KBM-7 (cell line): ENCODE data around the gene TPP1.
A peak's percentile ranks its signal among the peaks of the same experiment; 100 is the strongest.

ENCODE experiments used
- DNase-seq: peaks from one replicate; pipeline ENCODE4 v3.0.0-alpha.2; 2015
- in situ Hi-C: fragments of 300-500 bp; cut with MboI; formaldehyde crosslinking; loops from 2 replicates; pipeline ENCODE4 v1.14.3; 2020; ENCODE audit warnings: low sequenced_read_pairs, low pct_unique_long_range_greater_than_20kb, mixed read lengths

TPP1 gene

DNA sequence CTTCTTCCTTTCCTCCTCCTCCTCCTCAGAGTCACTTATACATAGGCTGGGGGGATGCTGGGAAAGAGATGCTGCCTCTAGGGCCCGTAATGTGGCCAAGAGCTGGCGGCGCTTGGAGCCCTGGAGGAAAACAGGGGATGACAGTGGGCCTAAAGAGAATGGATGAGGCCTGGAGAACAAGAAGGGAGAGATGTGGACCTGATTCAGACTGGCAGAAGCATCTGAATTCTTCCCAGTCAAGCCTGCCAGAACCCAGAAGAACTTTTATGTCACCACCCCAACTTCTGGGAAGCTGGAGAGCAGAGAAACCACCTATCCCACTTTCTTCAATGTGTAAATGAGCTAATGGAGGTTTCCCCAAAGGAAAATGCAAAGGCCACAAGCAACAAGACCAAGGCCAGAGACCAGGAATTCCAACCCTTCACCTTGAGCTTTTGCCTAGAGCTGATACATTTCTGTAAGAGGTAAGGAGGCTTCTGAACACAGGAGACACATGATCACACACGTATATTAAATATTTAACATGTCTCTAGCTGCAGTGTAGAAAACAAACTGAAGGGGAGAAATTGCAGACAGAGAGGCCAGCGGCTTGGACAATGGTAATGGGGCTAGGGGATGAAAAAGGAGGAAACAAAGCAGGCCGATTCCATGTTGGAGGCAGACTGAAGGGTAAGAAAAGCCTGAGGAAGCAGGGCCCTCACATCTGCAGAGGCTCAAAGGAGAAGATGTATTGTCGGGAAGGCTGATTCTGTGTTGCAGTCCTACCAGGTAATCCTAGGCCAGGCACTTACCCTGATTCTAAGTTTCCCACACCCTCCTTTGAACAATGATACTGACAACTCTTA is 16.9 kb downstream of the TPP1 start:
- DNase-seq, result peak; percentile 19
- in situ Hi-C loops, result loop anchor here (10.0 kb wide), 1 partner anchor 58 kb away; no protein-coding TSS in a partner anchor

DNA sequence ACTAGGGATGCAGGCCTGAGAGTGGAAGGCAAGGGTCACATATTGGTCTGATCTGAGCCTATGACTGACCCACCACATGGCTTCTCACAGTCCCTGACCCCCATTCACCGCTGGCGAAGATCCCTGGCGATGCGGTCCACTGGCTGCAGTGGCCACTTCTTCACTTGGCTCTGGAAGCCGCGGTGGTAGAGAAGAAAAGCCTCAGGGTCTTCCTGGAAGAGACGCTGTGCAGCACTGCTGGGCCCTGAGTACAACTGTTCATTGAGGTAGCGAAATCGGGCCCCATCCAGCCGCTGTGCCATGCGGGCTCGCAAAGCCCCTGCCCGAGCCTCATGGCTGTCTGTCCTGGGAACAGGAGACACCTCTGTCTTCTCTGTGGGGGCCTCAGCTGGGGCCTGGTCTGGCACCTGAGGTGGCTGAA is 18.2 kb downstream of the TPP1 start:
- in situ Hi-C loops, result loop anchor here (10.0 kb wide), 1 partner anchor 56 kb away; no protein-coding TSS in a partner anchor
- DNase-seq, result no peak

DNA sequence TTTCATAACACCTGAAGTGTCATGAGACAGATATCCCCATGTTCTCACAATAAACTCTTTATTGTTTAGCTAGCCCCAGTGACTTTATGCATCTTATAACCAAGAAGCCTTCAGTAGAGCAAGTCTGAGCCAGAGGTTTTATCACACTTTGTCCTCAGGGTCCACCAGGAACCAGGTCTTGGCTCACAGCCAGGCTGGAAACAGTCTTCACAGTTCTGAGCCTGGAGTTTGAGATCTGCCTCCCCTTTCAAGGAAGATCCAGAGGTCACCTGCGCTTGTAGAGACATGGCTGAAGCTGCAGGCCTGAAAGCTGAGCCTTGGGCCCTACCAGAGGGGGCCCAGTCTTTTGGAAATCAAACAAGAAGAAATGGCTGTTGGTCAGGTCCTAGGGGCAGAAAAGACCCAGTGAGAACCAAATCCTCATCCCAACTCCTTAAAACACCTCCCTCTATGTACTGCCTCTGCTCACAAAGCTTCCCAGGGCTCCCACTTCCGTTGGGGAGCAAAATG is 19.3 kb downstream of the TPP1 start:
- in situ Hi-C loops, result loop anchor here (10.0 kb wide), 1 partner anchor 55 kb away; no protein-coding TSS in a partner anchor
- no peak for DNase-seq

DNA sequence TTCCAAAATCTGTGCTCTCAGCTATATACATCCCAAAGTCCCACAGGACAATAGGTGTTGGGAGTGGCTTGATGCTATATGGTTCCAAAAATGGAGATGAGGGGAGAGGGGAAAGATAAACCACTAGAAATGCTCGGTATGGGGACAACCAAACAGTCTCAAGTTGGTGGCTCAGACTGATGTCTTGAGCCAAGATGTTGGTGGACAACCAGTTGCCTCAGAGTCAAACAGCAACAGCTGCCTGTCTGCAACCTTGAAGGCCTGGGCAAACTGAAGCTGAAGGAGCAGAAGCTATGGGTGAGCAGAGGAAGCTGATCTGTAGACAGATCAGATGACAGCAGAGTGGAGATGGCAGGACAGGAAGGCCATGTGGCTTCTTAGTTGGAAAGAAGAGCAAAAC is 19.8 kb downstream of the TPP1 start:
- no peak for DNase-seq
- in situ Hi-C loops, result no loop called here

DNA sequence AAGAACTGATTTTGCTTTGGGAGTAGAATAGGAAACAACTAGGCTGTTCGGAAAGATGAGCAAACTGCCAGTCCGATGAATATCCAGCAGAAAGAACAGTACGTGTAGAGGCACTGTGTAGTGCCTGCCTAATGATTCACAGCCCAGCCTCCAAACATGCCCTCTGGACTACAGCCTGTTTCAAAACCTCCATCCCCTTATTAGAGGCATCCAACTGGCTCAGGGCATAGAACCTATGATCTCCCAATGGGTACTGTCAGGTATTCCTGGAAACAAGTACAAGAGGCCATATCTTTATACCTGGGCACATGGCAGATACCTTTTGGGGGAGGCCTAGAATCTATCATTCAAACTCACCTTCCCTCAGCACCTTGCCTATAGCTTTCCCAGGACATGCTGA is 20.7 kb downstream of the TPP1 start:
- in situ Hi-C loops, result no loop called here
- DNase-seq, result no peak

DNA sequence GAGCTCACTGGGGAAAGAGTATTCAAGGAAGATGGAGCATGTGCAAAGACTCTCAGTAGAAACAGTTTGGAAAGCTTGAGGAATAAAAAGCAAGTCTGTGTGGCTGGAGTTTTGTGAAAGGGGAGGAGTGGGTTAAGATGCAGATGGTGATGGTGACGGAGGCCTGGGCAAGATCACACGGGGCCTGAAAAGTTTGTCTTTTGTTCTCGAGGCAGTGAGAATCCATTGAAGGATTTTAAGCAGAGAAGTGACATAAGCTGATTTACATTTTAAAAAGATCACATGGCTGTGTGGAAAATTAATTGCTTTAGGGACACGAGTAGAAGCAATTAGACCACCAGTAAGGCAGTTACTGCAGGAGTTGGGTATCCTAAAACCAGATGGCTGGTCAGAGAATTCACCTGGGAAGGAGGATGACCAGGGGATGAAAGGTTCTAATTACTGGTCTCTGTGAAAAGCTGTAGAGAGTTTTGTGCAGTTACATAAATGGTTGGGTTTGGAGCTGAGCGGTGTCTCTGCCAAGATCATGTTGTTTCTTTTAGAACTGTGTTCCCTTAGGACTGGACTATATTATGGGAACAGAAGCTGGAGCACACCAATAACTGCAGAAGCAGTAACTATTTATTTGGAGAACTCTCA is 22.9 kb downstream of the TPP1 start:
- DNase-seq, result no peak
- in situ Hi-C loops, result no loop called here

DNA sequence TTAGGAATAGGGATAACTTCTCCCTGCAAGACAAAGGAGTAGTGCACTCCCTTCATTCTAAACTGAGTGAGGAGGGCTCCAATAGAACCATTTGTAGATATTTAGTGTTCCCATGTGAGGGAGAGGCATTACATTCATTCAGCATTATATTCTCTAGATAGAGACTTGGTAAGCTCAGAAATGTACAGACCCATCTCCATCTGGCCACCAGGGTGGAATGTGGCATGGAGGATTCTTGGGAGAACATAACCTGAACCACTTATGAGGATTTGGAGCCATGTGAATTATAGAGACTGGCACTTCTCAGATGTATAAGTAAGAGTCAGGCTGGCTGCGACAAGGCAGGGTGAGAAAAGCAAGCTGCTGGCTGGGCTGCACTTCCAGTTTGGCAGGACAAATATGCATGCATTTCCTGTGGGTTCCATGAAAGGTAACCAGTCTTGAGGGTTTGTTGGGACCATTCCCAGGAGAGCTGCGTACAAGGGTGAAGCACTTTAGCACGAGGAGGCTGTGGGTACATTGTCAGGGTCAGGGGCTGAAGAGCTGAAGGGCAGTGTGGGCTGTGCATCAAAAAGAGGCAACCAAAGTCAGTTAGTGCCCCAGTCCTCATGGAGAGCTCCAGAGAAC is 25.0 kb downstream of the TPP1 start:
- in situ Hi-C loops, result no loop called here
- DNase-seq, result no peak

DNA sequence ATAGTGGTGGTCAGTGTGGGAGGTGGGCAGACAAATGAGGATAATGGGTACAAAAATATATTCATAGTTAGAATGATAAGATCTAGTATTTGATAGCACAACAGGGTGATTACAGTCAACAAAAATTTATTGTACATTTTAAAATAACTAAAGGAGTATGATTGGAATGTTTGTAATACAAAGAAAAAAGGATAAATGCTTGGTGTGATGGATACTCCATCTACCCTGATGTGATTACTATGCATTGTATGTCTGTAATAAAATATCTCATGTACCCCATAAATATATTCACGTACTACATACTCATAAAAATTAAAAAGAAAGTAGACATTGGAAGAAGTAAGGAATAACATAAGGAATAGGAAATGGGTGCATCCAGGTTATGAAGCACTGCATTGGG is 31.2 kb downstream of the TPP1 start:
- no peak for DNase-seq
- in situ Hi-C loops, result no loop called here

DNA sequence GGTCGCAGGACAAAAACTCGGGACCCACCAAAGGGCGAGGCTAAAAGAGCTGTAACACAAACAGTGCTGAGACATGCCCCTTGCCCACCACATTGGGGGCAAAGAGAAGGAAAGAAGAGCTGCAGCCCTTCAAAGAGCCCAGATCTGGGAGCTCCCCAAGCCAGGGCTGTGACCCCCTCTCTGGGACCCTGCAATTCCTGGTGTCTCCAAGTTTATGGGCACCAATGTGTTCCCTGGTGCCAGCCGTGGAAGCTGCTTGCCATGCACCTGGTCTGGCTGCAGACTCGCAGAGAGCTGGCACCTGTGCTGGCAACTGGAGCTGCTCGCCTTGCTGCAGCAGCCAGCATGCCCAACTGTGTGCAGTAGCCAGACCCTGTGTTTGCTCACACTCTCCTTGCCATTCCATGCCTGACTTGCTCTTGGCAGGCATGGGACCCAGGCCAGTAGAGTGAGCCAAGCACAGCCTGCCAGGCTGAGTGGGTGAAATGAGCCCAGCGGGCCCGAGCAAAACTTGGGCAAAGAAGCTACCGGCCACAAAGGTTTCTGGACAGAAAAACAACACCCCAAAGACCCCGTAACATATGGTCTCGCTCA is 31.8 kb downstream of the TPP1 start:
- in situ Hi-C loops, result no loop called here
- DNase-seq, result no peak

DNA sequence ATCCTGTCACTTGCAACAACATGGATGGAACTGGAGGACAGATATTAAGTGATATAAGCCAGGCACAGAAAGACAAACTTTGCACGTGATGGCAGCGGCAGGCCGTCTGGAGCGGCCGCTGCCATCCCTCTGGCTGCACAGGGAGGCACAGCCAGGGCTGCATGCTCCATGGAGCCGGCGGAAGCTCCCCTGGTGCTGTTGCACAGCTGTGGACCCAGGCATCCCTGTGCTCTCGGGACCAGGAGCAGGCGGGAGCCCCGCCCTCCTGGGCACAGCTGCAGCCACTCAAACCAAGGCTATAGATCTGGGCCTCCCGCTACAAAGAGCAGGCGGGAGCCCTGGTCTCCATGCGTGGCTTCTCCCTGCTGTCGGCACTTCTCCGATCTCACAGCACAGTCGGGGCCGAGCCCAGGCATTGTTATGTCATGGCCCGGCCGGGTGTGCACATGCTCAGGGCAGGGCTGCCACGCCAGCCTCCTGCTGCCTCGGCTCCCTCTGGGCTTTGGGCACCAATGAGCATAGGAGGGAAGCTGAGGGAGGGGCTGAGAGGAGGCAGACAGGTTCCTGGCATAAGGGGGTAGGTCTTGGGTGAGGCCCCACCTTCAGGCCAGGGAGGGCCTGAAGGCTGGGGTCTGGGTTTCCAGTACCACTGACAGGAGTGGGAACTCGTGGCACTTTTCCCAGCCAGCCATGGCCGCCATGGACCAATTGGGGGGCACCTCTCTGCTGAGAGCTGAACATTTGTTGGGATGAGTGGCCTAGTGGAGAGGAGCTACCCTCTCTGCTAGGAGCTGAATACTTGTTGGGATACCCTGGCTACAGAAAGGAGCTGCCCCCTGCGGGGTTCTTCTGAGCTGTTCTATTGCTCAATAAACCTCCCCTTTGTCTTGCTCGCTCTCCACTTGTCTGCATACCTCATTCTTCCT is 32.5 kb downstream of the TPP1 start:
- in situ Hi-C loops, result no loop called here
- DNase-seq, result no peak

DNA sequence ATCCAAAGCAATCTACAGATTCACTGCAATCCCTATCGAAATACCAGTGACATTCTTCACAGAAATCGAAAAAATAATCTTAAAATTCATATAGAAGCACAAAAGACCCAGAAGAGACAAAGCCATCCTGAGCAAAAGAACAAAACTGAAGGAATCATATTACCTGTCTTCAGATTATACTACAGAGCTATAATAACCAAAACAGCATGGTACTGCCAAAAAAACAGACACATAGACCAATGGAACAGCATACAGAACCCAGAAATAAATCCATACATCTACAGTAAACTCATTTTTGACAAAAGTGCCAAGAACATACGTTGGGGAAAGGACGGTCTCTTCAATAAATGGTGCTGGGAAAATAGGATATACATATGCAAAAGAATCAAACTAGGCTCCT is 34.7 kb downstream of the TPP1 start:
- no peak for DNase-seq
- in situ Hi-C loops, result no loop called here

DNA sequence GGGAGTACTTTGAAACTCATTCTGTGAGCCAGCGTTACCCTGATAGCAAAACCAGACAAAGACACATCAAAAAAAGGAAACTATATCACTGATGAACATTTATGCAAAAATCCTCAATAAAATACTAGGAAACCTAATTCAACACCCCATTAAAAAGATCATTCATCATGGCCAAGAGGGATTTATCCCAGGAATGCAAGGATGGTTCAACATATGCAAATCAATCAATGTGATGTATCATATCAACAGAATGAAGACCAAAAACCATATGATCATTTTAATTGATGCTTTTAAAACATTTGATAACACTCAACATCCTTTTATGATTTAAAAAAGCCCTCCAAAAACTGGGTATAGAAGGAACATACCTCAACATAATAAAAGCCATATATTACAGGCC is 35.6 kb downstream of the TPP1 start:
- DNase-seq, result no peak
- in situ Hi-C loops, result no loop called here

DNA sequence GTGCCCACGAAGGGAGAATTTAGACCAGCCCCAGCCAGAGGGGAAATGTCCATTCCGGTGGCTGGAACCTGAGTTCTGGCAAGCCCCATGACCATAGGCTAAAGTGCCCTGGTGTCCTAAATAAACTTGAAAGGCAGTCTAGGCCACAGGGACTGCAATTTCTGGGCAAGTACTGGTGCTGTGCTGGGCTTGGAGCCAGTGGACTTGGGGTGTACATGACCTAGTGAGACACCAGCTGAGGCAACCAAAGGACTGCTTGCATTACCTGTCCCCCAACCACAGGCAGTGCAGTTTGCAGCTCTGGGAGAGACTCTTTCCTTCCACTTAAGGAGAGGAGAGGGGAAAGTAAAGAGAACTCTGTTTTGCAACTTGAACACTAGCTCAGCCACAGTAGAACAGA is 39.5 kb downstream of the TPP1 start:
- in situ Hi-C loops, result no loop called here
- DNase-seq, result no peak

DNA sequence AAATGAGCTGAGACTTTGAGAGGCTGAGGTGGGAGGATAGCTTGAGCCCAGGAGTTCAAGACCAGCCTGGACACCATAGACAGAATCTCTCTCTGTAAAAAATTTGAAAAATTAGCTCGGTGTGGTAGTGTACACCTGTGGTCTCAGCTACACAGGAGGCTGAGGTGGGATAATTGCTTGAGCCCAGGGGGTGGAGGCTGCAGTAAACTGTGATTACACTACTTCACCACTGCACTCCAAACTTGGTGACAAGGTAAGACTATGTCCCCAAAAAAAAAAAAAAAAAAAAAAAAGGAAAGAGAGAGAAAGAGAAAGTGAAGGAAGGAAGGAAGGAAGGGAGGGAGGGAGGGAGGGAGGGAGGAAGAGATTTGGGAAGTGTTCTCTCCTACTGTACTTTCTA is 41.1 kb downstream of the TPP1 start:
- in situ Hi-C loops, result no loop called here
- no peak for DNase-seq

DNA sequence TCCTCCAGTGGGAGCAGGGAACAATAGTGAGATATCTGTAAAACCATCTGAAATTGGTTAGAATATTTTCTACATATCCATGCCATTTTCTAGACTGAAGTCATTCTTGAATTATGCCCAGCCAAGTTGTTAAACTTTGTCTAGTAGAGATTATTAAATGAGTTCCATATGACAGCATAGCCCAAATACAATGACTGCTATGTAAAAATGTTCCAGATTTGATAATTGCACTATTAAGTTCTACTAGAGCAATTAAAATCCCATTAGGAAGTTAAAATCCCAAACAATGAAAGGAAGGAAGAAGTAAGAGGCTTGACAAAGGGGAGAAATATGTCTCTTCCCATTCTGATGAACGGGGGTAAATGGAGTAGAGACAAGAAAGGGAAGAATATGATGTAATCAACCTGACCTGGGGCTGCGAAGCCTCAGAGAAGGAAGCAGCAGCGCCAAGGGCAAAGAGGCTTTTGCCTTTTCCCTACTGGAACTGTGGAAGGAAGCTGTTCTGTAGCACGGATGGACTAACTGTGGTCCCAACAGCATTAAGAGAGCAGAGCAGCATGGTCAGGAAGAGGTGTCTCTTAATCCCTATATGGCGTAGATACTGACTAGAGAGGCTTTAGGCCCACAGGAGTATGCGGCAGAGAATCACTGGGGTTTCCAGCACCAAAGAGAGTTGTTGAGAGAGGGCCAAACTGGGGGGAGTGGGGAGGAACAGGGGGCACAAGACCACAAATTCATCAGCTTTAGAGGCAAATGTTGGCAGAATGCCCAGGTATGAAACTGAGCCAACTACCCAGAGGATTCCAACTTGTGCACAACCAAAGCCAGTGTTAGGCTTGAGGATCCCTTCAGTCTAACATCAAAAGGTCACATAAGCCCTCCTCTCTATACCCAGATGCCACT is 42.5 kb downstream of the TPP1 start:
- in situ Hi-C loops, result no loop called here
- peak; percentile 6 for DNase-seq

DNA sequence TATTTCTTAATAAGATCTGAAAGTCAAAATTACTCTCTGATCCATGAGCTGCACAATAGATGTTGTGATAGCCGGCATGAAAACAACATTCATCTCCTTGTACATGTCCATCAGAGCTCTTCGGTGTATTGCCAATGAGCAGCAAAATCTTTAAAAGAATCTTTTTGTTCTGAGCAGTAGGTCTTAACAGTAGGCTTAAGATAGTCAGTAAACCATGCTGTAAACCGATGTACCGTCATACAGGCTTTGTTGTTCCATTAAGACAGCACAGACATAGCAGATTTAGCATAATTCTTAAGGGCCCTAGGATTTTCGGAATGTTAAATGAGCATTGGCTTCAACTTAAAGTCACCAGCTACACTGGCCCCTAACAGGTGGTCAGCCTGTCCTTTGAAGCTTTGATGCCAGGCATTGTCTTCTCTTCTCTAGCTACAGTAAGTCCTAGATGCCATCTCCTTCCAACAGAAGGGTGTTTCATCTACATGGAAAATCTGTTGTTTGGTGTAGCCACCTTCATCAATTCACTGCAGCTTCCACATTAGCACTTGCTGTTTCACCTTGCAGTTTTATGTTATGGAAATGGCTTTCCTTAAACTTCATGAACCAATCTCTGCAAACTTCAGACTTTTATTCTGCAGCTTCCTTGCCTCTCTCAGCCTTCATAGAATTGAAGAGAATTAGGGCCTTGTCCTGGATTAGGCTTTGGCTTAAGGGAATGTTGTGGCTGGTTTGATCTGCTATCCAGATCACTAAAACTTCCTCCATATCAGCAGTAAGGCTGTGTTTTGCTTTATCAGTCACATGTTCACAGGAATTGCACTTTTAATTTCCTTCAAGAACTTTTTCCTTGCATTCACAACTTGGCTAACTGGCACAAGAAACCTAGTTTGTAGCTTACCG is 44.2 kb downstream of the TPP1 start:
- in situ Hi-C loops, result no loop called here

DNA sequence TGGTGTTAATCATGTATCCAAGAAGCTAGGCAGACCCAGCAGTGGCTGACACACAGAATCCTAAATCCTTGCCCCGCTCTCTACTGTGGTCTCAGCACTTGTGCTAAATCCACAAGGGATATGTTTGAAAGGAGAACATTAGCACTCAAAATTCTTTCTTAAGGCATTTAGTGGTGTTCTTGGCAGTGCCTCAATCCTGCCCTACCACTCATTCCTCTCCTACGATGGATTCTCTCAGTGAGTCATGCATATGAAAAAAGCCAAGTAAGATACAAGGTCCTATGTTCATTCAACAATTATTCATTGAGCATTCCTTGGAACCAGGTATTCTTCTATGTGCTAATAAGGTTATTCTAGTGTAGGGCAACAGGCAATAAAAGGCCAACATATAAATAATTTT is 47.0 kb downstream of the TPP1 start:
- in situ Hi-C loops, result no loop called here
- no peak for DNase-seq

More for the DNA sequence above, 44.2 kb downstream of the TPP1 start:
- no peak for DNase-seq
